Measurements from ENCODE around the gene TEAD4.
A peak's percentile ranks its signal among the peaks of the same experiment; 100 is the strongest.

The TEAD4 gene

GRCh38 chr12:2960996-2961616 is 1.9 kb downstream of the TEAD4 start:
- DNase-seq (ENCODE audit: low read depth), result no peak

DNA sequence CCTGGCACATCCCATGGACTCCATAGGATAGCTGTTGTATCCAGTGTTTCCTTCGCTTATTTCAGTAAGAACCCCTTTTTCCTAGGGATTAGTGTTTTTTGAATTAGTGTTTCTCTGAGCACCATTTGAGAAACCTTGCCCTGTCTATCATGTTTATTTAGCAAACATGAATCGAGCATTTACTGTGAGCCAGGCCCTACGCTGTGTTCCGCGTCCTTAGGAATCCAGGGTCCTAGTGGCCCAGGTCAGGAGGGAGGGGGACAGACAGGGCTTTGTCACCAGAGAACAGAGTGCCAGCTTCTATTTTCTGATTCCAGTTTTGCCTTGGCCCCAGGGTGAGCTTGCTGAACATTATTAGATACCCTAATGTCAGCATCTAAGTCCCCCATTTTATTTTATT is 2.5 kb downstream of the TEAD4 start:
- DNase-seq (ENCODE audit: low read depth), result no peak

DNA sequence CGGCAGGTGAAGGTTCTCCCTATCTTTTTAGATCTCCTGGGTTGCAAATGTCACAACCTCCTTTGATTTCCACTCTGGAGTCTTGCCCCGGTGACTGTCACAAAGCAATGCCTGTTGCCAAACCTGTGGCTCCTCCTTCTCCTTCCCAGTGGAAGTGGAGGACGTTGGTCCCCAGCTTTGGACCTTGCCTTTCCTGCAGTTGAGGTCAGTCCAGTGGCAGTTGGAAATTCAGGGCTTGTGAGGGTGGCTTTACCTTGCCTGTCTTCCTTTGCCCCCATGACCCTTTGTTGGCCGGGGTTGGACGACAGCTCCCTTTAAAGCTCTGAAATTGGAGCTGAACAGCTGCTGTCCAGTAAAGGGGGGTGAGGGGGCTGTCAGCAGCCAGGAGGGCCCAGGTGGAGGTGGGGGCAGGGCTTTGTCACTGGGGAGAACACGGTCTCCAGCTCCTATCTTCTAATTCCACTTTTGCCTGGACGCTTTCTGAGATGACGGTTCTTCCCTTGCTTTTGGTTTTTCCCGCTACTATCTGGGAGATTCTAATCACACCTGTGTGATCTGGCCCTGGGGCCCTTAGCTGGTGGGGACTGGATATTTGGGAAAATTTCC is 4.1 kb downstream of the TEAD4 start:
- no peak for DNase-seq (ENCODE audit: low read depth)

- DNase-seq (ENCODE audit: low read depth), result peak; percentile 12
These were observed 4.6 kb downstream of the TEAD4 start for GRCh38 chr12:2963760-2964292.

DNA sequence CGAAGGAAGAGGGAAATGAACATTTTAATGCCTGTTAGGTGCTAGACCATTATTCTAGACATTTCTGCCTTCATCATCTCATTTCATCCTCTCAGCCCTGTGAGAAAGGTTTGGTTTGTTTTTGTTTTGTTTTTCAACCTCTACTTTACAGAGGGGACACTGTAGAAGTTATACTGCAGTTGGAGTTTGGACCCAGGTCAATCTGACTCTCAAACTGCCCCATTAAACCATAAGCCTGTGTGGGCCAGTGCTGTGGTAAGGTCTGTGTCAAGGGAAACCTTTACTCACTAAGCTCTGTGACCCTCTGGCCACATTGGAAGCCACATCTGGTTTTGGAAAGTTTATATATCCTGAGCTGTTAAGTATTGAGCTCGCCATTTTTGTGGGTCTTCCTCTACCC is 8.5 kb downstream of the TEAD4 start:
- no peak for DNase-seq (ENCODE audit: low read depth)

DNA sequence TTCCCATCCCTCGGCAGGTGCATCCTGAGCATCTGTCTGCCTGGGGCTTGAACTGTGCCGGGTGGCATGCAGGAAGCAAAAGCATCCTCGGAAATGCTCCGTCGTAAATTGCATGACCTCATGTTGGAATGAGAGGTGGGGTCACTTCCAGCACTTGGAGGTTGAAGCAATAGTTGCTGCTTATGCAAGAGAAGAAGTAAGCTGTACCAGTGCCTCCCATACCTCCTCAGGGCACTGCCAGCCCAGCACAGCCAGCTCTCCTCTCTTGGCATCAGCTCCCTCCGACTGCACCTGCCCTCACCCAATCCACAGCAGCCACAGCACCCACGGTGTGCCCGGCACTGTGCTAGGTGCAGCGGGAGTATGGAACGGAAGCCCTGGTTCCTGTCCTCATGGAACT is 11.5 kb downstream of the TEAD4 start:
- peak; percentile 17 for DNase-seq (ENCODE audit: low read depth)

DNA sequence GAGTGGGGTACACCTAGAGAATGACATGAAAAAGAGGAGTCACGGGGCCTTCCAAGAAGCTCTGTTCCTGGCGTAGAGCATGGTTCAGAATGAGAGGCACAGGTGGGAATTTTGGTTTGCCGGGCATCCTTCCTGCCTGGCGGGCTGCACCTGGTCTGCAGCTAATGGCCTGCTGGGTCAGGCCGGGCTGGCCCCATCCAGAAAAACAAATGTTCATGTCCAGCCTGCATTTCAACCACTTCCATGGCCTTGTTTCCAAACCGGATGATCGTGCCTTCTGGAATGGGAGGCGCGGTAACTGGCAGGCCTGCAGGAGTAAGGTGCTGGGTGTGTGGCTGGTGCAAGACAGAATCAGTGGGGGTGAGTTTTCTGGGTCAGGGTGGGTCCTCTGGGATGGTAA is 14.4 kb downstream of the TEAD4 start:
- no peak for DNase-seq (ENCODE audit: low read depth)

DNA sequence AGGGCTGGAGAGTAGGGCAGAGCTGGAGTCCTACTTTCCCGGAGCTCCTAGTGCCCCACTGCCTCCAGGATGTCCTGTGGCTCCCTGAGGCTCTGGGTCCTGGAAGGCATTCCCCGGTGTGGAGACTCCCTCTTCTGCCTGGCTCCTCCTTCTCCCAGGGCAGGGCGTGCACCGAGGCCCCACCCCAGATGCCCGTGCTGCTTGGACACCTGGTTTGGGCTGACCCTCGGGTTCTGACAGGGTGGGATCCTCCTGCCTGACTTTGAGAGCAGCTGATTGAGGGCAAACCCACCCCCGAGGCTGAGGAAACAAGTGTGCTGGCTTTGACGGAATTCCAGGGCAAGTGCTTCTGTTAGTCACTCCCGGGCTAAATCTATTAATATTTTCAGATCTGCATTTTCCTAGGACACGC is 15.4 kb downstream of the TEAD4 start:
- DNase-seq (ENCODE audit: low read depth), result peak; percentile 42

DNA sequence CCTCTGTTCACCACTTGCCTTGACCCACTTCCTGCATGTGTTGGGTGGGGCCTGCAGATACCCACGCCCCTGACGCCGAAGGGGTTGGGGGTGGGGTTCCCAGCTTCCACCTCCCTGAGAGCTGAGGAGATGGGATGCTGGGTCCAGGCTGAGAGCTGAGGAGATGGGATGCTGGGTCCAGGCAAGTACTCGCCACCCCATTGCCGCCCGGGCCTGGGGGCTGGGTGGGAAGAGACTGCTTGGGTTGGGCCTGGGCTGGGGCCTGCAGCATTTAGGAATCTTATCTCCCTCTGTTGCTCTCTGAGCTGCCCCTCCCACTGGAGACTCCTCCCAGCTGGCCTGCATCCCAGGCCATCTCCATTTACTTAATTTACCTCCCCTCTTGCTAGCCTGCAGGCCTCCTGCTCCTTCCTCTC is 17.4 kb downstream of the TEAD4 start:
- DNase-seq (ENCODE audit: low read depth), result no peak

DNA sequence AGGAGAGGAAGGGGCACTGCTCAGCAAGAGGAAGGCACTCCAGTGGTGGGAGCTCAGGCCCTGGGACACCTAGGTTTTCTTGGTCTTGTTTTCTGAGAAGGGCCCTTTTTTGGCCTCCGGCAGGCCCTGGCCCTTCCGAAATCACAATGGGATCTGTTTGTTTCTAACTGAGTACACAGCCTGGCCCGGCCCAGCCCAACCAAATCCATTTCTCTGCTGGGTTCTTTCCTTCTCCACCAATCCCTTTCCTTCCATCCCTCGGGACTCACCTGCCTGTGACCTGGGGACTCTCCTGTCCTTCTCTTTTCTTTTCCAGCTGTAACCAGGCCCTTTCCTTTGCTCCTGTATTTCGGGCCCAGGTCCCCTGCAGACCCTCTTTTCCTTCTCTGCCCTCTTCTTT is 18.6 kb downstream of the TEAD4 start:
- no peak for DNase-seq (ENCODE audit: low read depth)

GRCh38 chr12:2979806-2980205 is 20.6 kb downstream of the TEAD4 start:
- DNase-seq (ENCODE audit: low read depth), result no peak

DNA sequence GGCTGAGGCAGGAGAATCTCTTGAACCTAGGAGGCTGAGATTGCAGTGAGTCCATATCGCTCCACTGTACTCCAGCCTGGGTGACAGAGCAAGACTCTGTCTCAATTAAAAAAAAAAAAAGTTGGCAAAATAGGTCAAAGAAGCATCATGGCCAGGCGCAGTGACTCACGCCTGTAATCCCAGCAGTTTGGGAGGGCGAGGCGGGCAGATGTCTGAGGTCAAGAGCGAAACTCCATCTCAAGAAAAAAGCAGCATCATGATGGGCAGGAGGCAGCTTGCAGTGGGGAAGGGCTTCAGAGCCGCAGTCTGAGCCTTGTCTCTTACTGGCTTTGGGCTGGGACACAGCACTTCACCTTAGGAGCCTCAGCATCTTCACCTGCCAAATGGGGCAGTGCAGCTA is 21.4 kb downstream of the TEAD4 start:
- DNase-seq (ENCODE audit: low read depth), result no peak

DNA sequence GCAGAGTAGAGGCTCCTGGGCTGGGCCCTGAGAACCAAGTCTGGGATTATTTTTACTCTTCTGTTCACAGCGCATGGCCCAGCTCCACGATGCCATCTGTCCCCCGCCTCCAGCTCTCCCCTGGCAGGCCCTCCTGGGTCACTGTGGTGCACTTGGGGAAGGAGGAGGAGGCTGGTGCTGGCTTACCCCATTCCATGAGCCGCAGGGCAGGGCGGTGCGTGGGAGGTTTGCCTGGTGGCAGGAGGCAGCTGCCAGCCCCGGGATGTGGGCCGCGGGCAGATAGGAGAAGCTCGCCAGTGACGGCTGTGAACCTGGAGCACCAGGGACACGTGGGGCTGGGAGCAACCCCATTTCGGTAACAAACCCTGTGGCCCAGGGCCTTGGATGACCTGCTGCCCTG is 23.2 kb downstream of the TEAD4 start:
- DNase-seq (ENCODE audit: low read depth), result no peak

- no peak for DNase-seq (ENCODE audit: low read depth)
These were observed 25.1 kb downstream of the TEAD4 start for GRCh38 chr12:2984249-2984648.

DNA sequence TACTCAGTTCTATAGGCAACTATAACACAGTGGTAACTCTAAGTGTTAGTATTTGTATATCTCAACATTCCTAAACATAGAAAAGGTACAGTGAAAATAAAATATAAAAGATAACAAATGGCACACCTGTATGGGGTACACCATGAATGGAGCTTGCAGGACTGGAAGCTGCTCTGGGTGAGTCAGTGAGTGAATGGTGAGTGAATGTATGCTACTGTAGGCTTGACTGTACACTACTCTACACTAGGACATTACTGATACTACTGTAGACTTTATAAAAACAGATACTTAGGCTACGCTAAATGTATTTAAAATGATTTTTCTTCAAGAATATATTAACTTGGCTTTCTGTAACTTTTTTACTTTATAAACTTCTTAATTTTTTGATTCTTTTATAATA is 25.5 kb downstream of the TEAD4 start:
- DNase-seq (ENCODE audit: low read depth), result no peak

DNA sequence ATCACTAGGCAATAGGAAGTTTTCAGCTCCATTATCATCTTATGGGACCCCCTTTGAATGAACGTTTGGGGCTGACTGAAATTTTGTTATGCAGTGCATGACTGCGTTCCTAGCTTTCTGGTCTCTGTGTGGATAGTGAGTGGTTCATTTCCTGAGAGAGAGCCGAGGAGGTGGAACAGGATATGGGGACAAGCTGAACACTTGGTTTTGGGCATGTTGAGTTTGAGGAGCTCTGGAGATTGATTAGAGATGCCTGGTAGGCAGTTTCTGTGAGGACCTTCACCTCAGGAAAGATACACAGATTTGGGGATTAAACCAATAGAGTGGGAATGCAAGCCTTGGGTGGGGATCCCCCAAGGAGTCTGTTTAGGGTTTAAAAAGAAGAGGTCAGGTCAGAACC is 27.7 kb downstream of the TEAD4 start:
- no peak for DNase-seq (ENCODE audit: low read depth)

DNA sequence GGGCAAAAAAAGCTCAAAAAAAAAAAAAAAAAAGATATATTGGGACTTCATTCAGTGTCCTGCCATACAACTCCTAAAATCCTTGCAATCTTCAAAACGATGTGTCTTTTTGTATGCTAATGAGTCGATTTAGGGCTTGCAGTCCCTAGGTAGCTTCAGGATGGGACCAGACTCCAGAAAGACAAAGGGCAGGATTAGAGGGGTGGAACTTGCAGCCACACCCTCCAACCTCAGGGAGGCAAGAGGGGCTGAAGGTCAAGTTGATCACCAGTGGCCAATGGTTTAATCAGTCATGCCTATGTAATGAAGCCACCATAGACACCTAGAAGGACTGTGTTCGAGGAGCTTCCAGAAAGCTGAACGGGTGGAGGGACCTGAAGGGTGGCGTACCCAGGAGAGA is 29.3 kb downstream of the TEAD4 start:
- DNase-seq (ENCODE audit: low read depth), result no peak

DNA sequence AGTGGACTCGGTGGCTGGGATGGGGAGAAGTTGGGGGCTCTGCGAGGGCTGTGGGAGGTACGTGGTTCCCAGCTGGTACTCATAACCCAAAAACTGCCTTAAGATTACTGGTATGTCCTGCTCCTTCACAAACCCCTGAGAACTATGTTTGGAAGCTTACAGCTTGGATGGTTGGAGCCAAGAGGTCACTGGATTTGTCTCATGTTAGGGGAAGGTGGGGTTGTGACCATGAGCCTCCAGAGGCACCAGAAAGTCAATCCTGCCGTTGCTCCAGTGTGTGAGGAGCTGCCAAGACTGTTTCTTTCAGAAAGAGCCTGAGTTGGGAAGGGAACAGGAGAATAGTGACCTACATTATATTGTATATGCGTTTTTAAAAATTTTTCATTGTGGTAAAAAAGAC is 33.5 kb downstream of the TEAD4 start:
- DNase-seq (ENCODE audit: low read depth), result no peak

GRCh38 chr12:2997989-2998670 is 38.9 kb downstream of the TEAD4 start:
- DNase-seq (ENCODE audit: low read depth), result no peak

DNA sequence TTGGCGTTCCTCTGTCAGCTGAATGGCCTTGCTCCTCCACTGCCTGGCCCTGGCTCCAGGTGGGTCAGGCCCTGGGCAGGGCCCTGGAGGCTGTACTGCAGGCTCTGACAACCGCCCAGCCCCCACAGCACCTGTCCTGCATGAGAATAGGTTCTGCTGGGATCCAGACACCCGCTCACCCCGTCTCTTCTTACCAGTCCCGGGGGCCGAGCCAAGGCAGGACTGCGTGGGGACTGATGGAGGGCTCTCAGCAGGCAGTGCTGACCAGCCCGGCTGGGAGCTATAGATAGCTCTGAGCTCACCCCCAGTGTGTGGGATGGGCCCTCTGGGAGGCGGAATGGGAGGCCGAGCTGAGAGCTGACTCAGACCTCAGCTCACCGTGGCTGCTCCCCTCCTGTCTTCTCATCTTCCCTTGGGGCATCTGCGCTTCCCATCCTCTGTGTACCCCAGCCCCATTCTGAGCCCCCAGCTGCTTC is 39.6 kb downstream of the TEAD4 start:
- DNase-seq (ENCODE audit: low read depth), result peak; percentile 86

GRCh38 chr12:2999265-2999841 is 40.2 kb downstream of the TEAD4 start:
- no peak for DNase-seq (ENCODE audit: low read depth)

DNA sequence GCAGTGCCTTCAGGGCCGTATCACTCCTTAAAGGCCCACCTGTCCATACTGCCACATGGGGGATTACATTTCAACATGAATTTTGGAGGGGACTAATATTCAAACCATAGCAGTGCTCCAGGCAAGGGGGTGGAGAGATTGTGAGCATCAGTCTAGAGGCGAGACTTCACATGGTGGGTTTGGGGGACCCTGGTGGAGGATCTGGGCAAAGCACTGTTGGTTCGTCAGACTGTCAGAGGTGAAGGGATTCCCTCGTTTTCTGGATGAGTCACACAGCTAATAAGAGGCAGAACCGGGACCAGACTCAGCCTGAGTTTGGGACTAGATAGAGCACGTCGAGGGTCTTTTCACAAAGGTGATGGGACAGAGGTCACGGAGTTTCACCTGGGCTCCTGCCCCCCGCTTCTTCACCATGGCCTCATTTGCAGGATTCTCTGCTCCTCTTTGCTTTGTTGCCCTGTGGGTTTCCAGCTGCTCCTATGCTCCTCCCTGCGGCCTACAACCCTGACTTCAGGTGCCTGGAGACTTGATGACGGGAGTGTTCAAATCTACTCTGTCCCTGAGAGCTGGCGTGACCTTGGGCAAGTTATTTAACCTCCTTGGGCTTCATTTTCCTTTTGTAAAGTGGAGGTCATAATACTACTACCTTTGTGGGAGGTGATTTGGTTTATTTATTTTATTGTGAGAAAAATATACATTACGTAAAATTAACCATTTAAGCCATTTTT is 41.5 kb downstream of the TEAD4 start:
- DNase-seq (ENCODE audit: low read depth), result no peak

Measured in iris pigment epithelial cell (primary cell).